ENCODE data around the gene STARD13.

DNA sequence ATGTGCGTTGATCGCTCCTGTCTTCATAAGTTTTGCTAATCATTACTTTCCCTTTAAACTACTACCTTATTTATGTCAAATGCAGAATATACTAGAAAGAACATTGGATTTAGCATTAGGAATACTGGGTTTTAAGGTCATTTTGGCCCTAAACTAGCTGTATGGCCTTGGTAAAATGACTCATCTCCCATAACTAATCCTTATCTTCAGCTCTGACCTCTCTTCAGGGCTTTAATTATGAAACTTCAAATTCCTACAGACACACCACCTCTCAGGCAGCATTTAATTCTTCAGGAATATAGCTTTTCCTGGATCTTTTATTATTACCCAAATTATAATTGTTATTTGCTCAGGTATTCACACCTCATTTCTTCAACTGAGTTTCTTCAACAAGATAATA, 121.2 kb downstream of the STARD13 start:
- TF ChIP-seq, protein P1, sequence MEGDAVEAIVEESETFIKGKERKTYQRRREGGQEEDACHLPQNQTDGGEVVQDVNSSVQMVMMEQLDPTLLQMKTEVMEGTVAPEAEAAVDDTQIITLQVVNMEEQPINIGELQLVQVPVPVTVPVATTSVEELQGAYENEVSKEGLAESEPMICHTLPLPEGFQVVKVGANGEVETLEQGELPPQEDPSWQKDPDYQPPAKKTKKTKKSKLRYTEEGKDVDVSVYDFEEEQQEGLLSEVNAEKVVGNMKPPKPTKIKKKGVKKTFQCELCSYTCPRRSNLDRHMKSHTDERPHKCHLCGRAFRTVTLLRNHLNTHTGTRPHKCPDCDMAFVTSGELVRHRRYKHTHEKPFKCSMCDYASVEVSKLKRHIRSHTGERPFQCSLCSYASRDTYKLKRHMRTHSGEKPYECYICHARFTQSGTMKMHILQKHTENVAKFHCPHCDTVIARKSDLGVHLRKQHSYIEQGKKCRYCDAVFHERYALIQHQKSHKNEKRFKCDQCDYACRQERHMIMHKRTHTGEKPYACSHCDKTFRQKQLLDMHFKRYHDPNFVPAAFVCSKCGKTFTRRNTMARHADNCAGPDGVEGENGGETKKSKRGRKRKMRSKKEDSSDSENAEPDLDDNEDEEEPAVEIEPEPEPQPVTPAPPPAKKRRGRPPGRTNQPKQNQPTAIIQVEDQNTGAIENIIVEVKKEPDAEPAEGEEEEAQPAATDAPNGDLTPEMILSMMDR (IDR thresholded peaks at IDR 0.05) = no peak
- TF ChIP-seq ZFX (IDR thresholded peaks at IDR 0.05; ENCODE audit: borderline replicate concordance) = no peak
